ENCODE results near the gene KIAA1549.

- TF ChIP-seq, protein P1, sequence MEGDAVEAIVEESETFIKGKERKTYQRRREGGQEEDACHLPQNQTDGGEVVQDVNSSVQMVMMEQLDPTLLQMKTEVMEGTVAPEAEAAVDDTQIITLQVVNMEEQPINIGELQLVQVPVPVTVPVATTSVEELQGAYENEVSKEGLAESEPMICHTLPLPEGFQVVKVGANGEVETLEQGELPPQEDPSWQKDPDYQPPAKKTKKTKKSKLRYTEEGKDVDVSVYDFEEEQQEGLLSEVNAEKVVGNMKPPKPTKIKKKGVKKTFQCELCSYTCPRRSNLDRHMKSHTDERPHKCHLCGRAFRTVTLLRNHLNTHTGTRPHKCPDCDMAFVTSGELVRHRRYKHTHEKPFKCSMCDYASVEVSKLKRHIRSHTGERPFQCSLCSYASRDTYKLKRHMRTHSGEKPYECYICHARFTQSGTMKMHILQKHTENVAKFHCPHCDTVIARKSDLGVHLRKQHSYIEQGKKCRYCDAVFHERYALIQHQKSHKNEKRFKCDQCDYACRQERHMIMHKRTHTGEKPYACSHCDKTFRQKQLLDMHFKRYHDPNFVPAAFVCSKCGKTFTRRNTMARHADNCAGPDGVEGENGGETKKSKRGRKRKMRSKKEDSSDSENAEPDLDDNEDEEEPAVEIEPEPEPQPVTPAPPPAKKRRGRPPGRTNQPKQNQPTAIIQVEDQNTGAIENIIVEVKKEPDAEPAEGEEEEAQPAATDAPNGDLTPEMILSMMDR (IDR thresholded peaks at IDR 0.05) = no peak
- TF ChIP-seq POLR2AphosphoS5 (IDR thresholded peaks at IDR 0.05) = peak; percentile 39
Observed at GRCh38 chr7:138958391-138958956, 22.7 kb downstream of the KIAA1549 start.
